ENCODE results near the gene TRMO.

Gene TRMO

DNA sequence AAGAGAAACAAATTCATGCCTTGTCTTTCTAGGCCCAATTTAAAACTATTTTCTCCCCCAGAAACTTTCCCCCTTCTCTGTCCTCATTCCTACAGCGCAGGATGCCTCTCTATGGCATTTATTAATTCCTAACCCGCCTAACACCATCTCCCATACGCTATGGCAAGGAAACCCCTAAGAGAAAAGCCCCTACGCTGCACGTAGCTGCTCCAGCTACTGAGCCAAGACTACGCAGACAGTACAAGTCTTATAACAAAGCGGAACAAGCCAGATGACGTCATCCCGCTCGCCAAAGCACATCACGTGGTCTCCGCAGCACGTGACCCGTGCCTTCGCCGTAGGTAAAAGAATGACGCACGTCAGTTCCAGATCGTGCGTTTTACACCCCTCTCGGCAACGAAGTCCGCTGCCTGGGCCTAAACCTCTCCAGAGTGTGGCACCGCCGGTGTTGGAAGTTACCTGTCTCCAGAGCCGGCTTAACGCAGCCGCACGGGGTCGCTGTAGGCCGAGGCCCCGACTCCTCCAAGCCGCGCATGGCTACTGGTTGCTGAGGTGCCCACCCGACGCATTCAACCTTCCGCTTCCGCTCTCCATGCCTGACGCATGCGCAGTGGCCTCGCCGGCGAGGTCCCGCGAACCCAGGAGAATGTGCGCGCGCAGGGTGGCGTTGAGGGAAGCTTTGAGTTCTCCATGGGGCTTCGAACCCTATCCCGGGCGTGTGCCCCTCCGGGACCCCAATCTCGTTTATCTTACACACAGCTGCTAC lies at the start of gene TRMO (continued):
- TF ChIP-seq, protein P1, sequence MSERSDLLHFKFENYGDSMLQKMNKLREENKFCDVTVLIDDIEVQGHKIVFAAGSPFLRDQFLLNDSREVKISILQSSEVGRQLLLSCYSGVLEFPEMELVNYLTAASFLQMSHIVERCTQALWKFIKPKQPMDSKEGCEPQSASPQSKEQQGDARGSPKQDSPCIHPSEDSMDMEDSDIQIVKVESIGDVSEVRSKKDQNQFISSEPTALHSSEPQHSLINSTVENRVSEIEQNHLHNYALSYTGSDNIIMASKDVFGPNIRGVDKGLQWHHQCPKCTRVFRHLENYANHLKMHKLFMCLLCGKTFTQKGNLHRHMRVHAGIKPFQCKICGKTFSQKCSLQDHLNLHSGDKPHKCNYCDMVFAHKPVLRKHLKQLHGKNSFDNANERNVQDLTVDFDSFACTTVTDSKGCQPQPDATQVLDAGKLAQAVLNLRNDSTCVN (tag by site-specific recombination; optimal IDR thresholded peaks at IDR 0.05) = peak; percentile 68
- TF ChIP-seq ZNF140 (tag by site-specific recombination; IDR thresholded peaks at IDR 0.05) = no peak
- TF ChIP-seq, protein P2, sequence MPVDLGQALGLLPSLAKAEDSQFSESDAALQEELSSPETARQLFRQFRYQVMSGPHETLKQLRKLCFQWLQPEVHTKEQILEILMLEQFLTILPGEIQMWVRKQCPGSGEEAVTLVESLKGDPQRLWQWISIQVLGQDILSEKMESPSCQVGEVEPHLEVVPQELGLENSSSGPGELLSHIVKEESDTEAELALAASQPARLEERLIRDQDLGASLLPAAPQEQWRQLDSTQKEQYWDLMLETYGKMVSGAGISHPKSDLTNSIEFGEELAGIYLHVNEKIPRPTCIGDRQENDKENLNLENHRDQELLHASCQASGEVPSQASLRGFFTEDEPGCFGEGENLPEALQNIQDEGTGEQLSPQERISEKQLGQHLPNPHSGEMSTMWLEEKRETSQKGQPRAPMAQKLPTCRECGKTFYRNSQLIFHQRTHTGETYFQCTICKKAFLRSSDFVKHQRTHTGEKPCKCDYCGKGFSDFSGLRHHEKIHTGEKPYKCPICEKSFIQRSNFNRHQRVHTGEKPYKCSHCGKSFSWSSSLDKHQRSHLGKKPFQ (tag by site-specific recombination; IDR thresholded peaks at IDR 0.05) = peak; percentile 49; the same call in 1 of the 2 replicates
- TF ChIP-seq BCL11A (tag by site-specific recombination; IDR thresholded peaks at IDR 0.05; ENCODE audit: low read depth) = 0 out of 2 replicates have a peak, but pooled peaks have one; percentile 13
- TF ChIP-seq, protein P3, sequence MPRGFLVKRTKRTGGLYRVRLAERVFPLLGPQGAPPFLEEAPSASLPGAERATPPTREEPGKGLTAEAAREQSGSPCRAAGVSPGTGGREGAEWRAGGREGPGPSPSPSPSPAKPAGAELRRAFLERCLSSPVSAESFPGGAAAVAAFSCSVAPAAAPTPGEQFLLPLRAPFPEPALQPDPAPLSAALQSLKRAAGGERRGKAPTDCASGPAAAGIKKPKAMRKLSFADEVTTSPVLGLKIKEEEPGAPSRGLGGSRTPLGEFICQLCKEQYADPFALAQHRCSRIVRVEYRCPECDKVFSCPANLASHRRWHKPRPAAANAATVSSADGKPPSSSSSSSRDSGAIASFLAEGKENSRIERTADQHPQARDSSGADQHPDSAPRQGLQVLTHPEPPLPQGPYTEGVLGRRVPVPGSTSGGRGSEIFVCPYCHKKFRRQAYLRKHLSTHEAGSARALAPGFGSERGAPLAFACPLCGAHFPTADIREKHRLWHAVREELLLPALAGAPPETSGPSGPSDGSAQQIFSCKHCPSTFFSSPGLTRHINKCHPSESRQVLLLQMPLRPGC (tag by site-specific recombination; IDR thresholded peaks at IDR 0.05) = peak; percentile 96
- peak; percentile 82; the same call in 1 of the 2 replicates for TF ChIP-seq ZNF76 (tag by site-specific recombination; IDR thresholded peaks at IDR 0.05; ENCODE audit: borderline replicate concordance, low read depth)
- TF ChIP-seq GLI2 (tag by site-specific recombination; IDR thresholded peaks at IDR 0.05; ENCODE audit: borderline replicate concordance, low read depth) = no peak
- TF ChIP-seq ZNF501 (tag by site-specific recombination; IDR thresholded peaks at IDR 0.05) = peak; percentile 98
- no peak for TF ChIP-seq ZNF529 (tag by site-specific recombination; IDR thresholded peaks at IDR 0.05; ENCODE audit: insufficient replicate concordance)
- peak; percentile 96 for TF ChIP-seq SP7 (tag by site-specific recombination; IDR thresholded peaks at IDR 0.05)
- peak; percentile 86 for TF ChIP-seq GLI4 (tag by site-specific recombination; IDR thresholded peaks at IDR 0.05)
- peak; percentile 94 for TF ChIP-seq ZSCAN5A (tag by site-specific recombination; IDR thresholded peaks at IDR 0.05)
- TF ChIP-seq GFI1B (tag by site-specific recombination; IDR thresholded peaks at IDR 0.05) = peak; percentile 41; the same call in 1 of the 2 replicates
- TF ChIP-seq, protein P4, sequence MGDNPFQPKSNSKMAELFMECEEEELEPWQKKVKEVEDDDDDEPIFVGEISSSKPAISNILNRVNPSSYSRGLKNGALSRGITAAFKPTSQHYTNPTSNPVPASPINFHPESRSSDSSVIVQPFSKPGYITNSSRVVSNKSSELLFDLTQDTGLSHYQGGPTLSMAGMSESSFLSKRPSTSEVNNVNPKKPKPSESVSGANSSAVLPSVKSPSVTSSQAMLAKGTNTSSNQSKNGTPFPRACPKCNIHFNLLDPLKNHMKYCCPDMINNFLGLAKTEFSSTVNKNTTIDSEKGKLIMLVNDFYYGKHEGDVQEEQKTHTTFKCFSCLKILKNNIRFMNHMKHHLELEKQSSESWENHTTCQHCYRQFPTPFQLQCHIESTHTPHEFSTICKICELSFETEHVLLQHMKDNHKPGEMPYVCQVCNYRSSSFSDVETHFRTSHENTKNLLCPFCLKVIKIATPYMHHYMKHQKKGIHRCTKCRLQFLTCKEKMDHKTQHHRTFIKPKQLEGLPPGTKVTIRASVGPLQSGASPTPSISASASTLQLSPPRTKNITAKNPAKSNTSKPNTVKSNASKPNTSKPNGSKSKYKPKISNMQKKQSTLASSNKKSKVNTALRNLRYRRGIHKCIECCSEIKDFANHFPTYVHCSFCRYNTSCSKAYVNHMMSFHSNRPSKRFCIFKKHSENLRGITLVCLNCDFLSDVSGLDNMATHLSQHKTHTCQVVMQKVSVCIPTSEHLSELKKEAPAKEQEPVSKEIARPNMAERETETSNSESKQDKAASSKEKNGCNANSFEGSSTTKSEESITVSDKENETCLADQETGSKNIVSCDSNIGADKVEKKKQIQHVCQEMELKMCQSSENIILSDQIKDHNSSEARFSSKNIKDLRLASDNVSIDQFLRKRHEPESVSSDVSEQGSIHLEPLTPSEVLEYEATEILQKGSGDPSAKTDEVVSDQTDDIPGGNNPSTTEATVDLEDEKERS (tag by site-specific recombination; IDR thresholded peaks at IDR 0.05) = no peak
- TF ChIP-seq ZNF747 (tag by site-specific recombination; IDR thresholded peaks at IDR 0.05) = peak; percentile 77; the same call in 1 of the 2 replicates
- TF ChIP-seq ZNF184 (tag by site-specific recombination; IDR thresholded peaks at IDR 0.05) = no peak
- TF ChIP-seq ZXDB (tag by site-specific recombination; IDR thresholded peaks at IDR 0.05) = peak; percentile 99
- TF ChIP-seq ZNF777 (tag by site-specific recombination; IDR thresholded peaks at IDR 0.05; ENCODE audit: borderline replicate concordance) = peak; percentile 55; the same call in 1 of the 2 replicates
- TF ChIP-seq ZNF394 (tag by site-specific recombination; IDR thresholded peaks at IDR 0.05; ENCODE audit: borderline replicate concordance) = peak; percentile 85
- TF ChIP-seq ZNF48 (tag by site-specific recombination; IDR thresholded peaks at IDR 0.05) = no peak
- no peak for TF ChIP-seq ZNF221 (tag by site-specific recombination; IDR thresholded peaks at IDR 0.05; ENCODE audit: borderline replicate concordance)
- TF ChIP-seq ZBTB11 (tag by site-specific recombination; conservative IDR thresholded peaks at IDR 0.05; ENCODE audit: low read depth) = peak; percentile 91
- TF ChIP-seq ZNF341 (tag by site-specific recombination; IDR thresholded peaks at IDR 0.05; ENCODE audit: low read depth) = peak; percentile 36; the same call in 1 of the 2 replicates
- TF ChIP-seq ZNF302 (tag by site-specific recombination; IDR thresholded peaks at IDR 0.05; ENCODE audit: low read depth) = 0 out of 2 replicates have a peak, but pooled peaks have one; percentile 71
- no peak; the same call in none of the 2 replicates for TF ChIP-seq ZNF623 (tag by site-specific recombination; IDR thresholded peaks at IDR 0.05)
- TF ChIP-seq ZNF311 (tag by site-specific recombination; IDR thresholded peaks at IDR 0.05; ENCODE audit: borderline replicate concordance) = no peak

Measured in HEK293 (cell line).